GM19035 (cell line): ENCODE data around the gene ARHGAP15.

Experiments
- ATAC-seq: cut with Tn5 transposase; IDR thresholded peaks from one replicate; pipeline ENCODE4 v1.9.1; 2021; ENCODE audit not compliant: unreplicated experiment

The ARHGAP15 gene

DNA sequence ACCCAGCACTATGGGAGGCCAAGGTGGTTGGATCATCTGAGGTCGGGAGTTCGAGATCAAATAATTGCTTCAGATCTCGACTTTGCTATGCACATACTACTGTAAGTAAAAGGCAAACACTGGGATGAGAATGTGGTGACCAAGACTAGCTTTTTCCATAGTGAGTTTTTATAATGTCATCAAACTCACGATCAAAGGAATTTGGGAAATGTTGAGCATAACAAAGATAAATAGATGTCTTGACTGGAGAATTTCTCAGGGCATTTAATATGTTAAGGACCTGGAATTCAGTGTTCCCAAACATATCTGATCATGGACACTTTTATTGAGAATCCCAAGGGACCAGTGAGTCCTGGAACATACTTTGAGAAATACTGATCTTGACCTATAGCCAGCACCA lies 205.6 kb downstream of the ARHGAP15 start:
- no peak for ATAC-seq

GRCh38 chr2:143336719-143337210 lies 207.5 kb downstream of the ARHGAP15 start:
- no peak for ATAC-seq

- ATAC-seq, result no peak
Observed at GRCh38 chr2:143341478-143341877, 212.3 kb downstream of the ARHGAP15 start.

GRCh38 chr2:143344780-143345179 lies 215.6 kb downstream of the ARHGAP15 start:
- ATAC-seq, result no peak

DNA sequence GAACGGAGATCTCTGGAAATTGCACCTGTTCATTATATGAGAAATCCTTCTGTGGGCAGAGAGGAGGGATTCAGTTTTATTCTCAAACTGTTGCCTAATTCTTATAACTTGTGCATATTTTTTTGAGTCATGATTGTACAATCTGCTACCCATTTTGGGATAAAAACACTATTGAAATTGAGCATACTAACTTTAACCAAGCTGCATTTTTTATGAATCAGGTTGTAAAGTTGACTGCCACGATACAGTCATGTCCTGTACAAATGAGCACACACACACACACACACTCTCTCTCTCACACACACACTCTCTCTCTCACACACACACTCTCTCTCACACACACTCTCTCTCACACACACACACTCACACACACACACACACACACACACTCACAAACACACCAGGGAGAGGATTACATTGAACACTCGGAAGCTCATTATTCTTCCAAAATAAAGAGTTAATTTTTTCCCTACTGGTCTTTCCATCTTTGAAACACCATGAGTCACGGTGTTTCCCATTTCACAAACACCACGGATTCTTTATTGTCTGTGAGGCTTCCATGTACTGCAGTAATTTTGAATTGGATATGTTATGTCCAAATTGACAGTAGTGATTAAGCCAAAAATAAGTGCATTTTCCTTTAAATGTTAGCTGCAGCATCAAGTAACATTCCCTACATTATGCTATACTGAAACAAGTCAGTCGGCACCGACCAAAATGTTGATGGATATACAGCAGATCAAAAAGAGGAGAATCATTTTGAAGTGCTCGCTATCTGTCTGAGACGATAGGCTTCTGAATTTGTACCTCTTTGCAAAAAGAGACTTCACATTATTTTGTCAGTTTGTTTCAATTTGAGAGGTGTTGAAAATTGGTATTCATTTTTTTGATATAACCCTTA lies 216.9 kb downstream of the ARHGAP15 start:
- no peak for ATAC-seq

DNA sequence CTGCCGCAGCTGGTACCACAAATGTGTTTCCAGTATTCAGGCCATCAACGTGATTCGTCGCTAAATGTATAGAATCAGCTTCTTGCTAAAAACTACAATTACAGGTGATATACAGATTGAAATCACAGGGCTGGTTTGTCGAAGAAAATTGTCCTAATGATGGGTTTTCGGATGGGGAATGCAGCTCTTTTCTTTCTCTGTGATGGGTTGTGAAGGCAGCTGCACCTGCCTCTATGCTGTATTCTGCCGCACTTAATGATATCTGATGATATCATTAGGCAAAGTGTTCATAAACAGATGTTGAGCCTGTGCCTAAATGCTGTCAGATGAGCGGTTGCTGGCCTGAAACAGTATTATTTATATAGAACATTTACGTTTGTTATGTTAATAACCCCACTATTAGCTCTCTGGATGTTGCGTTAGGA lies 218.1 kb downstream of the ARHGAP15 start:
- no peak for ATAC-seq

GRCh38 chr2:143347901-143348414 lies 218.7 kb downstream of the ARHGAP15 start:
- ATAC-seq, result no peak

DNA sequence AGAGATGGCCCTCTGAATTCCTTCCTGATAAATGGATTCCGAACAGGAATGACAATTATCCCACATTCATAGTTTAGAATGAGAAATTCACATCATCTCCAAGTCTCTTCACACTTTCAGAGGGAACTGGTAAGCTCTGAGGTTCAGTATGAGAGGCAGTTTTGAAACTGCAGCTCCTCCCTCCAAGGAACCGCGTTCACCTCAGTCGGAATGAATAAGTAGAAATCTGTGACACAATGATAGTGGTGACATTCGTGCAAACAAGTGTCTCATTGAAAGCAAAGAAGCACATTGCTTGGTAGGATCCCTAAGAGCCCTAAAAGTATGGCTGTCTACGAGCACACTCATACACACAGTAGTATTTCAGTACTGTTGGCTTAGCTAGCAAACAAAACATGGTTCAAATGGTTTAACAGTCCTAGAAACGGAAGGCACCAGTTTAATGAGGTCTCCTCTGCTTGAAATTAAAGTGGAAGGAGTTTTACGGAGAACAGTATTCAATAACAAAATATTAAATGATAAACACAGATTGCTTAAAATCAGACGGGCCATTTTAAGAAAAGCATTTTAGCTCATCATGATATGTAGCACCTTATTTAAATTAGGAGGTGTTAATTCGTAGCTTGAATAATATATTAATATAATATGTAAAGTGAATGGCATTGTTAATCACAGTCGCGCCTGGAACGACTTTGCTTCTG lies 225.0 kb downstream of the ARHGAP15 start:
- no peak for ATAC-seq

- ATAC-seq, result no peak
Observed at GRCh38 chr2:143355870-143356269, 226.7 kb downstream of the ARHGAP15 start.

DNA sequence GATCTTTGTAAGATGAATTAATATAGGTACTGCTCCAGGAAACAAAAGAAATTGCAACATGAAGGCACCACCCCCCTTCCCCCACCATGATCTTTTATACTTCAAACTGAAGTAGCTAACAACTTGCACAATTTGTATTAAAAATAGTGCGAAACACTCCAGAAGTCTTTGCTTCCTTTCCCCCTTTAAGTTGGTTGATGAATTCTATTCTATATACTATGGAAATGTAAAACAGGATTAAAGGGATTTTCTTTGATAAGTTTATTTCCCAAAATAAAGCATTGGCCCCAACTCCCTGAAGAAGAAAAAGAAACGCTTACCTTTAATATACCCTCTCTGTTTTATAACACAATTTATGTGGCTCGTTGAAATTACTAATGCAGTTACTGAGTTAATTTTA lies 227.1 kb downstream of the ARHGAP15 start:
- ATAC-seq, result no peak

DNA sequence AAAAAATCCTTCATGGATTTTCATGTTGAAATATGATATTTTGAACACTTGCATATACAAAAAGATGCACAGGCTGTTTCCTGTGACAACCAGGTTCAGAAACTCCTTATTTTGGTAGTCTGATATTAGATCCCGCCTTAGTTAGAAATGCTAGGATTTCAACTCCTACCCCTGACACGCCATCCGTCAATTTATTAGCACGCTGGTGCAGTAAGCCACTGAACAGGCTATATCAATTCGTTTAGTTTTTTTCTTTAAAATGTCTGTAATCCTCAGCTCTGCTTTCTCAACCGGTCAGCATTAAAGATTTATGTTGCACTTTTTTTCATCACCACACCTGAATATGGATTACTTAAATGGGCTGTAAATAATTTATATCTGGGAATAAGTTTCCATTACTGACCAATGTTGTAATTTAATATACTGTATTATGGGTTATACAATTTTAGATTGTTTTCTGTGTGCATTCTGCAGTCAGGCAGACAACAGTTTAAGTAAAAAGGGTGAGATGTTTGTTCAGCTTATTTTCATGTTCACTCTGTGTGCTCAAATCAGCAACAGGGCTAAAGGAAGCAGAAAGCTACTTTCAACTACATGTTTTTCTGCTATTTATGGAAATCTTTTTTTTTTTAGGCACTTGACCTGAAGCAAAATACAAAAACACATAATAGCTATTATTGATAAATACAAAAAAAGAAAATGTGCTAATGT lies 227.7 kb downstream of the ARHGAP15 start:
- ATAC-seq, result no peak

DNA sequence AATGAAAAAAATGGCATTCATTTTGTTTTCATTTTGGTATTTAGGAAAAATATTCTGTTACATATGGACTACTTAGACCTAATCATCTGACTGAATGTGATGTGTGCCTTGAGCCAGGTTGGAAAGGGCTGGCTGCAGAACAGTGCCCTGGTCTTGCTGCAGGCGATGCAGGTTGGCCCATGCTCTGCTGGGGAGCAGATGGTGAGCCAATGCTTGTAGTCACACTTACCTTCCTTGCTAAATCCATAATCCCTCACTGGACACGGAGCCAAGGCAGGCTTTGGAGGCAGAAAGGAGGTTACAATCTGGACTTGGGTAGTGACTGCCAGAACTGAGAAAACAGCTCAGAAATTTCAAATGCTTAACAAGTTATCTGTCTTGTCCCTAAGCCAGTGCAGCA lies 228.7 kb downstream of the ARHGAP15 start:
- no peak for ATAC-seq

DNA sequence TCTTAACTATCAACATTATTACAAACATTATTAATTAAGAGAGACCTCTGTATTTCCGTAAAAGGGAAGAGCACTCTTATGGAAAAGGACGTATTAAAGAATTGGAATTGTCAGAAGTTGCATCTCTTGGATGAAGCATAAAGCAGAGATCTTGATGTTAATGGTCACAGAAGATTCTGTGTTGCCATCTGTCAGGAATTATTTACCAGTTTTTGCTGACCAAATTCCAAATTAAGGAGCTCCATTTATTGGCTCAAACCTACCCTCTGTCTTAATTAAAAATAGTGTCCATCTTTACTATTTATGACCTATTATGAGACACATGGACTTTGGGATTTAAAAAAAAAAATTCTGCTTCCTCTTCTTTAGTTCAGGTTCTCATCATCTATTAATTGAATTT lies 232.1 kb downstream of the ARHGAP15 start:
- no peak for ATAC-seq

- ATAC-seq, result no peak
Observed at GRCh38 chr2:143371616-143372015, 242.4 kb downstream of the ARHGAP15 start.

DNA sequence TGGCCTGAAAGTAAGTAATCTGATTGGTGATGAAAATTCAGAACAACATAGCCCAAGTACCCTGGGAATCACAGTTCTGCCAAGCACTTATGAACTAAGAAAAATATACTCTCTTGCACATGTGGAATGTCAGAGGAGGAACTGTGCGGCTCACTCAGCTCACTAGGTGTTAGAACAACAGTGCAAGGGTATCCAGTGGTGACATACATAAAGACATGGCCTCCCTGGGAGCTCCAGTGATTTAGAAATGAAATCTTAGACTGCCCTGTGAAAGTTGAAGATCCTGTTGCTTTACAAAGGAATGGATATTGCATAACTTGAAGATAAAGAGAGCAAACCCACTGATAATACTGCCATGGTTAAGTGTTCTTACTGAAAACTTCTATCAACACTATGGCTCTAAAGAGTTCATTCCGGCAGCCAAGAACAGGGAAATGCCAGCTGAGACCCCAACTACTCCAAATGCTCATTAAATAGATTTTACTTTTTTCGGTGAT lies 246.2 kb downstream of the ARHGAP15 start:
- no peak for ATAC-seq

DNA sequence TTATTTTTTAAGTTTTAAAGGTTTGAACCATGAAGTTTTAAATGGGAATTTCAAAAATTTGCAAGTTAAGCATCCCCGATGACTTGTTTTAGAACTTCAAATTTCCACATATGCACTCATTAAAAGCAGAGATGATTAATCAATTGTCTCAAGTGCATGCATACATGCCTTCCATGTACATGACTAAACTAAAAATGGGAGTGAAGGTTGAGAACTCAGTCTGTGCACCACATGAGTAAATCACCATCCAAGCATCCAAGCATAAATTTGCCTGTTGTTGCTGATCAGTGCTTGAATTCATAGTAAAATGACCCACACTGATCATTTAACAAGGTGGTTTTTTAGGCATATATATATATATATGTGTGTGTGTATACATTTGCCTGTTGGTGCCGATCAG lies 249.8 kb downstream of the ARHGAP15 start:
- ATAC-seq, result no peak

- ATAC-seq, result no peak
Observed at GRCh38 chr2:143379955-143380354, 250.7 kb downstream of the ARHGAP15 start.

DNA sequence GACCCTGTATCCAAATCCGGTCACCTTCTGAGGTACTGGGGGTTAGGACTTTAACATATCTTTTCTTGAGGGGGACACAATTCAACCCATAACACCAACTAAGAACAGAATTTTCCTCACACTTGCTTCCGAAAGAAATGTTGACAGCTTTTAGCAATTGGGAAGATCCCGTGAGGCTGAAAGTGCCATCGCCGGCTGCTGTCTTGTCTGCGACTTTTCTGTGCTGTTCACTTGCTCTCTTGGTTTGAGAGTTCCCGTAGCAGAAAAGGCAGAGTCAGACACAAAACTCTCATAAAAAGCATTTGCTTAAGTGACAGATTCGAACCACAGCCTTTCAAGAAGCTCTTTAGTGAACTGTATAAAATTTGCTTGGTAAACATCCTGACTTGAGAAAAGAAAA lies 253.4 kb downstream of the ARHGAP15 start:
- no peak for ATAC-seq

GRCh38 chr2:143383016-143383415 lies 253.8 kb downstream of the ARHGAP15 start:
- ATAC-seq, result no peak

GRCh38 chr2:143384111-143384510 lies 254.9 kb downstream of the ARHGAP15 start:
- ATAC-seq, result no peak

DNA sequence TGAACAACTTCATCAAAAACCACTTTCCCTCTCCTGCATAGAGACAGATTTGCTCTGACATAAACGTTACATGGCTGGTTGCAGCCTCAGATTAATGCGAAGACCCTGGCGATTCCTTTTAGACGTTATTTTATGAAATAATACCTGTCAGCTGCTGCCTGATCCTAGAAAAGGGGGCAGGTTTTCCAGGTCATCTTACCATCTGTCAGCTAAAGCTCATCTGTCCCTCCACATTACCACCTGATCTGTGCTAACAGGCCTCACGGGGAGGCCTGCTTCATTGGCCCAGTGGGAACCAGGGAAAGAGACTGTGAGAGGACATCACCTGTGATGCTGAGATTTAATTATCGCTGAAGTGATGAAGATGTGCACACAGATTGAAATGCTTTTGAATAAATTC lies 261.0 kb downstream of the ARHGAP15 start:
- no peak for ATAC-seq
